KMS-11 (cell line): Measurements from ENCODE around the gene ABCG4.
"Not testable (repeated sequence)": the region's sequence is repeated elsewhere in the genome, so short reads cannot be mapped to it uniquely, and the experiment has no call there.

ENCODE experiments used
- H2AFZ ChIP-seq: fragments of 200-600 bp; sonication (generic); 2 replicates; pipeline ENCODE4 v1.6.1; 2016; ENCODE audit warnings: antibody characterized with exemption, mixed run types, low read depth
- H3K27ac ChIP-seq: fragments of 200-600 bp; sonication (generic); 2 replicates; pipeline ENCODE4 v1.6.1; 2016; ENCODE audit warnings: mild to moderate bottlenecking, mixed run types
- H3K27me3 ChIP-seq: fragments of 200-600 bp; sonication (generic); 2 replicates; pipeline ENCODE4 v1.6.1; 2017; ENCODE audit warnings: mild to moderate bottlenecking, low read depth, mixed run types, moderate library complexity; ENCODE audit not compliant: insufficient read depth
- H3K36me3 ChIP-seq: fragments of 200-600 bp; sonication (generic); 2 replicates; pipeline ENCODE4 v1.6.1; 2017; ENCODE audit warnings: mild to moderate bottlenecking, mixed run types; ENCODE audit not compliant: insufficient read depth
- H3K4me1 ChIP-seq: fragments of 200-600 bp; sonication (generic); 2 replicates; pipeline ENCODE4 v1.6.1; 2016; ENCODE audit warnings: mild to moderate bottlenecking, low read depth, mixed run types; ENCODE audit not compliant: poor library complexity, severe bottlenecking
- H3K4me2 ChIP-seq: fragments of 200-600 bp; sonication (generic); 2 replicates; pipeline ENCODE4 v1.7.0; 2016; ENCODE audit warnings: mild to moderate bottlenecking, mixed run types
- H3K4me3 ChIP-seq: fragments of 200-600 bp; sonication (generic); IDR thresholded peaks from 2 replicates; pipeline ENCODE4 v1.6.1; 2017; ENCODE audit warnings: low read depth, low read length, mixed read lengths; ENCODE audit not compliant: insufficient read depth
- H3K79me2 ChIP-seq: fragments of 200-600 bp; sonication (generic); 2 replicates; pipeline ENCODE4 v1.6.1; 2016; ENCODE audit warnings: low read depth, mixed run types; ENCODE audit not compliant: insufficient read depth
- H3K9ac ChIP-seq: fragments of 200-600 bp; sonication (generic); 2 replicates; pipeline ENCODE4 v1.6.1; 2016; ENCODE audit warnings: mild to moderate bottlenecking, mixed run types
- H4K20me1 ChIP-seq: fragments of 200-600 bp; sonication (generic); 2 replicates; pipeline ENCODE4 v1.6.1; 2016; ENCODE audit warnings: mild to moderate bottlenecking, mixed run types; ENCODE audit not compliant: insufficient read depth
- TF ChIP-seq, protein P1 (sequence below): fragments of 200-600 bp; sonication (generic); conservative IDR thresholded peaks from 2 replicates; pipeline ENCODE4 v1.6.1; 2017; ENCODE audit warnings: low read depth, mild to moderate bottlenecking, antibody characterized with exemption, low read length, moderate library complexity, mixed read lengths

The ABCG4 gene

DNA sequence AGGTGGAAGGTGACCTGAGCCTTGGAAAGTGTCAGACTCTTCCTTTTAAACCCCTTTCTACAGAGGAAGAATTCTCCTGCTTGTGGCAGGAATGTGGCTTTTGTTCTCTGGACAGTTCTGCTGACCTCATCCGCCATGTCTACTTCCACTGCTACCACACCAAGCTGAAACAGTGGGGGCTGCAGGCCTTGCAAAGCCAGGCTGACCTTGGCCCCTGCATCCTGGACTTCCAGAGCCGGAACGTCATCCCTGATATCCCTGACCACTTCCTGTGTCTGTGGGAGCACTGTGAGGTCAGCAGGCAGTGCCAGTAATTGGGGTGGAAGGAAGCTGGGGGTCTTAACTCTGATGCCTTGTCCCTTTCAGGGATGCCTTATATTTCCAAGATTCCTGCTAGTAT lies 18.2 kb upstream of the ABCG4 start:
- H3K4me3 ChIP-seq = no peak overlapping the region
- H3K4me1 ChIP-seq = no peaks in the 10 kb centered on the region
- H3K4me2 ChIP-seq = no peak overlapping the region
- no peak overlapping the region for H2AFZ ChIP-seq
- no peak overlapping the region for H3K9ac ChIP-seq
- H3K27me3 ChIP-seq = no peaks in the 10 kb centered on the region
- no peaks in the 10 kb centered on the region for H4K20me1 ChIP-seq
- H3K79me2 ChIP-seq = no peaks in the 10 kb centered on the region
- no peak overlapping the region for H3K27ac ChIP-seq
- no peaks in the 10 kb centered on the region for H3K36me3 ChIP-seq
- TF ChIP-seq, protein P1, sequence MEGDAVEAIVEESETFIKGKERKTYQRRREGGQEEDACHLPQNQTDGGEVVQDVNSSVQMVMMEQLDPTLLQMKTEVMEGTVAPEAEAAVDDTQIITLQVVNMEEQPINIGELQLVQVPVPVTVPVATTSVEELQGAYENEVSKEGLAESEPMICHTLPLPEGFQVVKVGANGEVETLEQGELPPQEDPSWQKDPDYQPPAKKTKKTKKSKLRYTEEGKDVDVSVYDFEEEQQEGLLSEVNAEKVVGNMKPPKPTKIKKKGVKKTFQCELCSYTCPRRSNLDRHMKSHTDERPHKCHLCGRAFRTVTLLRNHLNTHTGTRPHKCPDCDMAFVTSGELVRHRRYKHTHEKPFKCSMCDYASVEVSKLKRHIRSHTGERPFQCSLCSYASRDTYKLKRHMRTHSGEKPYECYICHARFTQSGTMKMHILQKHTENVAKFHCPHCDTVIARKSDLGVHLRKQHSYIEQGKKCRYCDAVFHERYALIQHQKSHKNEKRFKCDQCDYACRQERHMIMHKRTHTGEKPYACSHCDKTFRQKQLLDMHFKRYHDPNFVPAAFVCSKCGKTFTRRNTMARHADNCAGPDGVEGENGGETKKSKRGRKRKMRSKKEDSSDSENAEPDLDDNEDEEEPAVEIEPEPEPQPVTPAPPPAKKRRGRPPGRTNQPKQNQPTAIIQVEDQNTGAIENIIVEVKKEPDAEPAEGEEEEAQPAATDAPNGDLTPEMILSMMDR = no peak

DNA sequence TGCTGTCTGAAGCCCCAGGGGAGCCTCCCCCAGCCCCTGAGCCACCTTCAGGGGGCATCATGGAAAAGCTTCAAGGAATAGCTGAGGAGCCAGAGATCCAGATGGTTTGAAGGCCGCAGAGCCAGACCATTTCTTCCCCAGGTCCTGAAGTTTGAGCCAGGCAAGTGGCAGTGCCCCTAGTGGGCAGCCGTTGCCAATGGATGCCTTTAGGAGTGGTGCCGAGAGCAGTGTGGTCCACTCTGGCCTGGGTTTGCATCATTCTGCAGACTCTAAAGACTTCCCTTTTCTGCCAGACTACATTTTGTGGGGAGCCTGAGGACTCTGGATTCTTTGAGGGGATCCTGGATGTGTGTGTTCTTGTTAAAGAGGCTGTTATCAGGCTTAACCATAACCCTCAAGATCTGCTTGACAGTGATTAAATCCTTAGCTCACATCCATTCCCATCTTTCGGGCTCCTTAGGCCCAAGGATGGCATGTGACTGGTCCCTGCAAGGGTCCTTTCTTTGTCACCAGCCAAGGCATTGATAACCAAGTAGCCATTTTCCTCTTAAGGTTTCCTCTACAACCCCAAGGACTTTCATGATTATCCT lies 14.4 kb upstream of the ABCG4 start:
- no peak overlapping the region for H3K4me3 ChIP-seq
- TF ChIP-seq, protein P1 = peak; percentile 60; the same call in 1 of the 2 replicates
- H3K36me3 ChIP-seq = no peaks in the 10 kb centered on the region
- no peaks in the 10 kb centered on the region for H3K79me2 ChIP-seq
- no peak overlapping the region for H3K4me2 ChIP-seq
- no peaks in the 10 kb centered on the region for H3K4me1 ChIP-seq
- no peak overlapping the region for H3K9ac ChIP-seq
- no peaks in the 10 kb centered on the region for H3K27me3 ChIP-seq
- no peak overlapping the region for H3K27ac ChIP-seq
- no peaks in the 10 kb centered on the region for H4K20me1 ChIP-seq
- H2AFZ ChIP-seq = no peak overlapping the region

DNA sequence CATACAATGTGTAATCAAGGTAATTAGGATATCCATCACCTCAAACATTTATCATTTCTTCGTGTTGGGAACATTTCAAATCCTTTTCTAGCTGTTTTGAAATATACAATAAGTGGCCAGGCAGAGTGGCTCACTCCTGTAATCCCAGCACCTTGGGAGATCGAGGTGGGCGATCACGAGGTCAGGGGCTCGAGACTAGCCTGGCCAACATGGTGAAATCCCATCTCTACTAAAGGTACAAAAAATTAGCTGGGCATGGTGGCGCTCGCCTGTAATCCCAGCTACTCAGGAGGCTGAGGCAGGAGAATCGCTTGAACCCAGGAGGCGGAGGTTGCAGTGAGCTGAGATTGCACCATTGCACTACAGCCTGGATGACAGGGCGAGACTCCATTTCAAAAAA lies 9.6 kb upstream of the ABCG4 start:
- not testable (repeated sequence) for H3K36me3 ChIP-seq, H2AFZ ChIP-seq, H3K27me3 ChIP-seq, H3K4me1 ChIP-seq, H4K20me1 ChIP-seq, H3K4me3 ChIP-seq, H3K9ac ChIP-seq, H3K79me2 ChIP-seq, H3K4me2 ChIP-seq, H3K27ac ChIP-seq

DNA sequence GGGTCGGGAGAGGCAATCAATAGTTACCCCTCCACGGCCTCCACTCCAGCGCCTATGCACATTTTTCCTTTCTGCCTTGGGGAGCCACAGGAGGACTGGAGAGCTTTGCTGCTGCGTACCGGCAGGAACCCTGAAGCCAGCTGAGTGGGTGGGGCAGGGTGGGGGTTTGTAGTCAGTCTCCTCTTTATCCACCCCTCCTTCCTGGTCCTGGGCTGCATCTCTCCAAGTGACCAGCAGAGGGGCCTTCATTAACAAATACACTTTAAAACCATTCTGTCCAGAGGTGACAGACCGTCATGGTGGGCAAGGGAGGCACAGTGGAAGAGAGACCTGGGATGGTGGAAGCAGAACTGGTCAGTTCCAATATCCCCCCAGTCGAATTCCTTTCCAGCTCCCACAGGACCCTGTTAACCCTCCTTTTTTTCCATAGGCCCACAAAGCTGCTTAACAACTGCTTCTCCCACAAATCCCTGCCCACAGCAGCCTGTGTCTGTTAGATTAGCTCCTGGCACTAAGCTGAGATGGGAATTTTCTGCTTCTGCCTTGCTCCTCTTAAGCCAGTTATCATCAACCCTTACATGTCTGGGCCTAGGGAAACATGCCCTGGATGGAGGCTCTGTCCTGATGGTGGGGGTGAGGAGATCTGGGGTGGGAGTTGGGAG lies 3.9 kb upstream of the ABCG4 start:
- H4K20me1 ChIP-seq = no peaks in the 10 kb centered on the region

More for the DNA sequence above, 3.9 kb upstream of the ABCG4 start:
- Histone ChIP-seq H3K9ac (no peak overlapping the region), H3K4me3 (no peak overlapping the region), H3K4me1 (no peaks in the 10 kb centered on the region), H2AFZ (no peak overlapping the region), H3K27ac (no peak overlapping the region), H3K79me2 (no peaks in the 10 kb centered on the region), H3K27me3 (peaks cover 6% of the 10 kb centered on the region; the same call in 1 of the 2 replicates), H3K4me2 (no peak overlapping the region), H3K36me3 (no peaks in the 10 kb centered on the region)
- TF ChIP-seq, protein P1 = peak; percentile 46; the same call in 1 of the 2 replicates
